Left lung (tissue), 10 donors: Measurements from ENCODE around the gene NUP37. TPM values are rescaled to one million over a fixed set of nuclear protein-coding genes. Genes with fewer than 3 reads are reported as not detected.

Experiments used
- ATAC-seq: fragments of 200-7000 bp; cut with Tn5 transposase; one replicate; pipeline ENCODE4 v1.9.1; 2020; ENCODE audit warnings: moderate library complexity
- DNase-seq, 4 donors: peaks; one replicate each; pipeline ENCODE4 v3.0.0-alpha.2; 2013 to 2020
- H3K27ac ChIP-seq, 2 donors: fragments of 200-600 bp; sonication (generic) in 1 of 2; one replicate each; pipeline versions ENCODE4 v1.5.0 to v1.8.0; 2020 to 2021
- H3K27me3 ChIP-seq, 2 donors: fragments of 200-600 bp; sonication (generic) in 1 of 2; one replicate each; pipeline versions ENCODE4 v1.5.0 to v1.8.0; 2020 to 2021
- H3K36me3 ChIP-seq, 2 donors: fragments of 200-600 bp; sonication (generic) in 1 of 2; one replicate each; pipeline versions ENCODE4 v1.5.0 to v1.8.0; 2020 to 2021
- H3K4me1 ChIP-seq, 2 donors: fragments of 200-600 bp; one replicate each; pipeline ENCODE4 v1.8.0; 2021
- H3K4me3 ChIP-seq, 2 donors: fragments of 200-600 bp; sonication (generic) in 1 of 2; one replicate each; pipeline versions ENCODE4 v1.5.0 to v1.8.0; 2020 to 2021; ENCODE audit warnings: mild to moderate bottlenecking in 1 of 2
- H3K9me3 ChIP-seq, 2 donors: fragments of 200-600 bp; sonication (generic) in 1 of 2; one replicate each; pipeline versions ENCODE4 v1.5.0 to v1.8.0; 2020 to 2021
- intact Hi-C, 2 donors: fragments of 100-400 bp; cut with DNase I; formaldehyde crosslinking; loops; one replicate each; pipeline versions ENCODE4 v1.11.2 to v1.14.2; 2022
- polyA plus RNA-seq, 6 donors: library from polyadenylated mRNA; unstranded; fragments of 120-200 nt; gene quantifications; one replicate each; pipeline ENCODE4 v1.2.1, GENCODE V29; 2013; ENCODE audit not compliant: insufficient read length in 6 of 6
- total RNA-seq, 2 donors: library from RNA; stranded (reverse); fragmentation: NEBNext Ultra II Directional; extraction: Animal tissue kit (Norgen Biotek cat#: 25700); gene quantifications; one replicate each; pipeline ENCODE4 v1.2.1, GENCODE V29; 2021
- TF ChIP-seq, protein P1 (sequence below), 2 donors: fragments of 200-600 bp; sonication (generic) in 1 of 2; IDR thresholded peaks; one replicate each; pipeline versions ENCODE4 v1.5.0 to v1.8.0; 2021; ENCODE audit warnings: antibody characterized with exemption in 2 of 2
- donor health status: DM: no; HTN: yes; CAD: no.
- donor health status: DM: no; HTN: no; CAD: no.

Gene NUP37
- total and polyA plus RNA-seq, 8 donors = 22.7 to 38.7 (median 32.6) TPM

DNA sequence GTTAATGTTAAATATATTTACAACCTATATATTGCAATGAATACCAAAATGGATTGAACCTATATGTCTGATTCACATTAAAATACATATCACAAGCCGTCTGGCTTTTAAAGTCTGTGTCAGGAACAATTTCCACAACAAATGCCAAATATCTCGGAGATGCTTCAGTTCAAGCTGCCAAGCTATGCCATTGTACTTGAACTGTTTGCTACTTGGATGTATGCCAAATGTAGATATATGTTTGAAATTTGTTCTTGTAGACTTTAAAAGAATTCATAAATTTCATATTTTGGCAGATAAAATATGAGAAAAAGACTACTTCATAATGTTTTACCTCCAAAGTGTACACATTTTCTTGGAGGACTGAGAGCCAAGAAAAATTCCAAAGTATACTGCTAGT lies 95.1 kb downstream of the NUP37 start:
- ATAC-seq (no peak), DNase-seq (no peak)
- H3K9me3 ChIP-seq = no peaks in the 10 kb centered on the region
- no peaks in the 10 kb centered on the region for H3K27me3 ChIP-seq
- H3K36me3 ChIP-seq = peaks cover 0 to 3% of the 10 kb centered on the region in 2 donors
- H3K27ac ChIP-seq = no peak overlapping the region
- TF ChIP-seq, protein P1, sequence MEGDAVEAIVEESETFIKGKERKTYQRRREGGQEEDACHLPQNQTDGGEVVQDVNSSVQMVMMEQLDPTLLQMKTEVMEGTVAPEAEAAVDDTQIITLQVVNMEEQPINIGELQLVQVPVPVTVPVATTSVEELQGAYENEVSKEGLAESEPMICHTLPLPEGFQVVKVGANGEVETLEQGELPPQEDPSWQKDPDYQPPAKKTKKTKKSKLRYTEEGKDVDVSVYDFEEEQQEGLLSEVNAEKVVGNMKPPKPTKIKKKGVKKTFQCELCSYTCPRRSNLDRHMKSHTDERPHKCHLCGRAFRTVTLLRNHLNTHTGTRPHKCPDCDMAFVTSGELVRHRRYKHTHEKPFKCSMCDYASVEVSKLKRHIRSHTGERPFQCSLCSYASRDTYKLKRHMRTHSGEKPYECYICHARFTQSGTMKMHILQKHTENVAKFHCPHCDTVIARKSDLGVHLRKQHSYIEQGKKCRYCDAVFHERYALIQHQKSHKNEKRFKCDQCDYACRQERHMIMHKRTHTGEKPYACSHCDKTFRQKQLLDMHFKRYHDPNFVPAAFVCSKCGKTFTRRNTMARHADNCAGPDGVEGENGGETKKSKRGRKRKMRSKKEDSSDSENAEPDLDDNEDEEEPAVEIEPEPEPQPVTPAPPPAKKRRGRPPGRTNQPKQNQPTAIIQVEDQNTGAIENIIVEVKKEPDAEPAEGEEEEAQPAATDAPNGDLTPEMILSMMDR (IDR thresholded peaks at IDR 0.05) = no peak
- intact Hi-C loops = no loop called here
- H3K4me1 ChIP-seq = peaks cover 0 to 6% of the 10 kb centered on the region in 2 donors
- H3K4me3 ChIP-seq = no peak overlapping the region

DNA sequence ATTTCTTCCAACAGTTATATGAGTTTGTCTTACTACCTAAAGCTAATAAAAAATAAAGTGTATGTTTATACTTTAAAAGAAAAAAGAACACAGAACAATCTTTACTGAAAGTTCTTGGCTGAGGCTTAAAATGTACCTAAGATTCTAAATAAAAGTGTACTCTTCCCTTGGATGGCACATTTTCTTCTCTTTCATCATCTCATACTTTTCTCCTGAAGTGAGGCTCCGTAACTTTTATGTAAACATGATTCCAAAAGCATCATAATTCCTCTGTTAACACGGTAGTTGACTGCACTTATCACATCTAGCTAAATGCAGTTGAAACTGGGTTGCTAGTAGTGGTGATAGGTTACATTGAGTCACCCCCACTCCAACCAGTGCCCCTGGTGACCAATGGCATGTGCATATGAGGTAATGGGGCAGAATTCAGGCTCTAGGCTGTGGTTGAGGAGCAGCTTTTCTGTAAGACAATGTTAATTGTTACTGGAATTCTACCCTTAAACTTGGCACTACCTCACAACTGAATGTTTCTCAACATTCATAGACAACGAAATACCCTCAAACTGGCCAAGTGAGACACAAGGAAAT lies 96.5 kb downstream of the NUP37 start:
- Histone ChIP-seq H3K4me1 (peaks cover 0 to 6% of the 10 kb centered on the region in 2 donors), H3K36me3 (peaks cover 0 to 9% of the 10 kb centered on the region in 2 donors), H3K9me3 (no peaks in the 10 kb centered on the region), H3K4me3 (no peak overlapping the region), H3K27me3 (no peaks in the 10 kb centered on the region), H3K27ac (no peak overlapping the region)
- DNase-seq (no peak), ATAC-seq (peak; percentile 70)
- intact Hi-C loops = no loop called here
- TF ChIP-seq, protein P1 (IDR thresholded peaks at IDR 0.05) = no peak

Other genes with a start within 250 kb of the NUP37 start
- 100 to 1,000 TPM; 115 to 167 TPM for gene DRAM1, start 242.5 kb downstream of the NUP37 start, total RNA-seq
- 10 to 100 TPM; 19.6 to 29.2 (median 24.4) TPM for gene DRAM1, start 242.5 kb downstream of the NUP37 start, polyA plus RNA-seq
- 10 to 100 TPM; 31.8 to 45.9 TPM for gene WASHC3, start 58.1 kb downstream of the NUP37 start, total RNA-seq
- gene WASHC3, start 58.1 kb downstream of the NUP37 start, polyA plus RNA-seq = 10 to 100 TPM; 43.4 to 60.4 (median 51.1) TPM
- gene PARPBP, start 69 bp upstream of the NUP37 start, total RNA-seq = 1 to 10 TPM; 4.4 to 4.7 TPM
- gene PARPBP, start 69 bp upstream of the NUP37 start, polyA plus RNA-seq = 10 to 100 TPM; 11.8 to 20.6 (median 16.1) TPM
- not detected for gene PMCH, start 77.7 kb upstream of the NUP37 start, total RNA-seq
- gene PMCH, start 77.7 kb upstream of the NUP37 start, polyA plus RNA-seq = under 1 TPM; 0.31 to 0.86 (median 0.54) TPM